ENCODE data around the gene NBEA. TPM values are rescaled to one million over a fixed set of nuclear protein-coding genes. Genes with fewer than 3 reads are reported as not detected.

NBEA gene
- total and polyA plus RNA-seq, 2 experiments from 2014 or later: 2.6 to 12.3 TPM

GRCh38 chr13:35478271-35479037, 536.4 kb downstream of the NBEA start:
- DNase-seq (ENCODE audit: low spot score): no peak
- no peaks in the 10 kb centered on the region for H4K20me1 ChIP-seq (ENCODE audit: insufficient read depth, poor library complexity, severe bottlenecking)
- 6% methylated on average over 51 of the region's 51 CpGs for WGBS (ENCODE audit: low lambda C conversion rate, missing lambda C conversion rate)
- H3K27me3 ChIP-seq: peaks cover 74% of the 10 kb centered on the region
- H3K27ac ChIP-seq: peak overlapping the region; percentile 95
- H3K4me2 ChIP-seq: peak overlapping the region; percentile 83
- no peaks in the 10 kb centered on the region for H3K36me3 ChIP-seq (replicated peaks; ENCODE audit: insufficient read depth, low read depth)
- peak overlapping the region; percentile 11 for H3K4me3 ChIP-seq
- no peak overlapping the region for H2AFZ ChIP-seq
- H3K9me3 ChIP-seq (ENCODE audit: low read depth): no peaks in the 10 kb centered on the region
- TF ChIP-seq CTCF (IDR thresholded peaks at IDR 0.05; ENCODE audit: poor library complexity) (no peak), EZH2 (IDR thresholded peaks at IDR 0.05; ENCODE audit: borderline replicate concordance) (peak; percentile 81), EZH2phosphoT487 (IDR thresholded peaks at IDR 0.05; ENCODE audit: low read depth, severe bottlenecking, unreplicated experiment) (peak; percentile 63)
- H3K79me2 ChIP-seq: peaks cover 44% of the 10 kb centered on the region
- no peaks in the 10 kb centered on the region for H3K9me2 ChIP-seq (replicated peaks; ENCODE audit: insufficient read depth)
- H3K4me1 ChIP-seq (ENCODE audit: insufficient read depth): no peaks in the 10 kb centered on the region

- Histone ChIP-seq H4K20me1 (ENCODE audit: insufficient read depth, poor library complexity, severe bottlenecking) (no peaks in the 10 kb centered on the region), H3K4me3 (no peak overlapping the region), H3K4me2 (peak overlapping the region; percentile 83), H3K9me2 (replicated peaks; ENCODE audit: insufficient read depth) (no peaks in the 10 kb centered on the region), H3K9me3 (ENCODE audit: low read depth) (no peaks in the 10 kb centered on the region), H3K4me1 (ENCODE audit: insufficient read depth) (no peaks in the 10 kb centered on the region), H3K79me2 (peaks cover 42% of the 10 kb centered on the region), H3K36me3 (replicated peaks; ENCODE audit: insufficient read depth, low read depth) (no peaks in the 10 kb centered on the region), H3K27me3 (peaks cover 68% of the 10 kb centered on the region), H2AFZ (no peak overlapping the region), H3K27ac (peak overlapping the region; percentile 95)
- TF ChIP-seq EZH2 (IDR thresholded peaks at IDR 0.05; ENCODE audit: borderline replicate concordance): no peak
- TF ChIP-seq CTCF (IDR thresholded peaks at IDR 0.05; ENCODE audit: poor library complexity): no peak
- peak; percentile 71 for TF ChIP-seq EZH2phosphoT487 (IDR thresholded peaks at IDR 0.05; ENCODE audit: low read depth, severe bottlenecking, unreplicated experiment)
- no peak for DNase-seq (ENCODE audit: low spot score)
- 26% methylated on average over 14 of the region's 14 CpGs for WGBS (ENCODE audit: low lambda C conversion rate, missing lambda C conversion rate)
Observed at GRCh38 chr13:35479038-35479492, 537.0 kb downstream of the NBEA start.

GRCh38 chr13:35479706-35480105, 537.6 kb downstream of the NBEA start:
- H3K4me3 ChIP-seq: no peak overlapping the region
- no peaks in the 10 kb centered on the region for H4K20me1 ChIP-seq (ENCODE audit: insufficient read depth, poor library complexity, severe bottlenecking)
- H2AFZ ChIP-seq: no peak overlapping the region
- H3K9me2 ChIP-seq (replicated peaks; ENCODE audit: insufficient read depth): no peaks in the 10 kb centered on the region
- H3K27me3 ChIP-seq: peaks cover 61% of the 10 kb centered on the region
- 44% methylated on average over 1 of the region's 1 CpG for WGBS (ENCODE audit: low lambda C conversion rate, missing lambda C conversion rate)
- peak overlapping the region; percentile 95 for H3K27ac ChIP-seq
- peaks cover 41% of the 10 kb centered on the region for H3K79me2 ChIP-seq
- peak overlapping the region; percentile 83 for H3K4me2 ChIP-seq
- no peaks in the 10 kb centered on the region for H3K9me3 ChIP-seq (ENCODE audit: low read depth)
- no peaks in the 10 kb centered on the region for H3K36me3 ChIP-seq (replicated peaks; ENCODE audit: insufficient read depth, low read depth)
- H3K4me1 ChIP-seq (ENCODE audit: insufficient read depth): no peaks in the 10 kb centered on the region
- no peak for TF ChIP-seq EZH2phosphoT487 (IDR thresholded peaks at IDR 0.05; ENCODE audit: low read depth, severe bottlenecking, unreplicated experiment)
- no peak for TF ChIP-seq EZH2 (IDR thresholded peaks at IDR 0.05; ENCODE audit: borderline replicate concordance)
- no peak for TF ChIP-seq CTCF (IDR thresholded peaks at IDR 0.05; ENCODE audit: poor library complexity)
- no peak for DNase-seq (ENCODE audit: low spot score)

Data from hepatocyte (in vitro differentiated cells).